Right atrium auricular region (tissue), 2 donors: Measurements from ENCODE around the gene TAF4. TPM values are rescaled to one million over a fixed set of nuclear protein-coding genes. Genes with fewer than 3 reads are reported as not detected.

Experiments
- DNase-seq: peaks from one replicate; pipeline ENCODE4 v3.0.0-alpha.2; 2019; ENCODE audit warnings: low spot score
- H3K27ac ChIP-seq, 2 donors: fragments of 200-600 bp; sonication (generic); 1 replicate in 1 of 2; 2 replicates in 1 of 2; pipeline ENCODE4 v1.5.1; 2016 to 2019
- H3K27me3 ChIP-seq, 2 donors: fragments of 200-600 bp; sonication (generic); one replicate each; pipeline versions ENCODE4 v1.5.1 to v1.6.0; 2017 to 2019
- H3K36me3 ChIP-seq: fragments of 200-600 bp; sonication (generic); one replicate; pipeline ENCODE4 v1.5.1; 2016
- H3K4me1 ChIP-seq, 2 donors: fragments of 200-600 bp; sonication (generic); one replicate each; pipeline versions ENCODE4 v1.5.1 to v1.6.0; 2017 to 2019
- H3K4me3 ChIP-seq, 2 donors: fragments of 200-600 bp; sonication (generic); 1 replicate in 1 of 2; 2 replicates in 1 of 2; pipeline ENCODE4 v1.5.1; 2017 to 2019; ENCODE audit warnings: mild to moderate bottlenecking in 1 of 2, moderate library complexity in 1 of 2
- H3K9me3 ChIP-seq, 2 donors: fragments of 200-600 bp; sonication (generic); one replicate each; pipeline ENCODE4 v1.5.1; 2019
- total RNA-seq, 2 donors: library from RNA; depleted of rRNA; stranded (reverse); fragments of >200 nt; gene quantifications; one replicate each; pipeline ENCODE4 v1.1.0, GENCODE V29; 2016
- TF ChIP-seq, protein P1 (sequence below), 2 donors: fragments of 200-600 bp; sonication (generic); IDR thresholded peaks; one replicate each; pipeline ENCODE4 v1.5.1; 2019; ENCODE audit warnings: antibody characterized with exemption in 2 of 2

The TAF4 gene
- total RNA-seq, 2 donors from 2014 or later, result 8.3 to 18.0 TPM

DNA sequence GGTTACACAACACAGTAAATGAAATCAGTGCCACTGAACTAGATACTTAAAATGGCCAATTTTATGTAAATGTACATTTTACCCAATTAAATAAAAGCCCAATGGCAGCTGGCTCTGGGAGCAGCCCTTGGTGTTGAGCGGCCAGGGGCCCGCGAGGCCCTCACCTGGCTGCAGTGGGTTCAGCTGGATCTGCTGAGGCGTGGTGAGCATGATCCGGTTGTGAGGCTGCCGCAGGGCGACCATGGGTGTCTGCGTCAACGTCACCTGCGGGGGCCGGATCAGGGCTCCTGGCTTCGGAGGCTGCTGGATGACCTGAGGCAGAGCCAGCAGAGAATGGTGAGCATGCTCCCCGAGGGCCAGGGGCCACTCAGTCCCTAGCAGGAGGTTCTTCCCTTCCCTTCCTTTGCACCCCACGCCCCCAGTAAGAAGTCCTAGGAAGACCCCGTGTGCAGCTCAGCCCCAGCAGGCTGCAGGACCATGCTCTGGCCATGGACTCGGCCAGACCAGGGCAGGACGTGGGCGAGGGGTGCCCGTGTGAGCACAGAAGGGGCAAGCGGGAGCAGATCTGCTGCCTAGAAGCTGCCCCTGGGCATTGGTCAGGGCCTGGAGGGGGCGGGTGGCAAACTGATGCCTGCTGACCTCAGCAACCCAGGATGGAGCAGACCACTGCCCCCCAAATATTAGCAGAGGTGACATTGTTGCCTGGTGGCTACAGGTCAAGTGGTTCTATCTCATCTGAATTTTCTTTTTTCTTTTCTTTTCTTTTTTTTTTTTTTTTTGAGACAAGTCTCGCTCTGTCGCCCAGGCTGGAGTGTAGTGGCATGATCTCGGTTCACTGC is 61.9 kb downstream of the TAF4 start:
- Histone ChIP-seq H3K27me3 (no peaks in the 10 kb centered on the region), H3K4me1 (peaks cover 0 to 4% of the 10 kb centered on the region in 2 donors), H3K36me3 (peaks cover 85% of the 10 kb centered on the region), H3K4me3 (no peak overlapping the region), H3K9me3 (no peaks in the 10 kb centered on the region), H3K27ac (no peak overlapping the region)
- TF ChIP-seq, protein P1, sequence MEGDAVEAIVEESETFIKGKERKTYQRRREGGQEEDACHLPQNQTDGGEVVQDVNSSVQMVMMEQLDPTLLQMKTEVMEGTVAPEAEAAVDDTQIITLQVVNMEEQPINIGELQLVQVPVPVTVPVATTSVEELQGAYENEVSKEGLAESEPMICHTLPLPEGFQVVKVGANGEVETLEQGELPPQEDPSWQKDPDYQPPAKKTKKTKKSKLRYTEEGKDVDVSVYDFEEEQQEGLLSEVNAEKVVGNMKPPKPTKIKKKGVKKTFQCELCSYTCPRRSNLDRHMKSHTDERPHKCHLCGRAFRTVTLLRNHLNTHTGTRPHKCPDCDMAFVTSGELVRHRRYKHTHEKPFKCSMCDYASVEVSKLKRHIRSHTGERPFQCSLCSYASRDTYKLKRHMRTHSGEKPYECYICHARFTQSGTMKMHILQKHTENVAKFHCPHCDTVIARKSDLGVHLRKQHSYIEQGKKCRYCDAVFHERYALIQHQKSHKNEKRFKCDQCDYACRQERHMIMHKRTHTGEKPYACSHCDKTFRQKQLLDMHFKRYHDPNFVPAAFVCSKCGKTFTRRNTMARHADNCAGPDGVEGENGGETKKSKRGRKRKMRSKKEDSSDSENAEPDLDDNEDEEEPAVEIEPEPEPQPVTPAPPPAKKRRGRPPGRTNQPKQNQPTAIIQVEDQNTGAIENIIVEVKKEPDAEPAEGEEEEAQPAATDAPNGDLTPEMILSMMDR (IDR thresholded peaks at IDR 0.05), result no peak
- no peak for DNase-seq

DNA sequence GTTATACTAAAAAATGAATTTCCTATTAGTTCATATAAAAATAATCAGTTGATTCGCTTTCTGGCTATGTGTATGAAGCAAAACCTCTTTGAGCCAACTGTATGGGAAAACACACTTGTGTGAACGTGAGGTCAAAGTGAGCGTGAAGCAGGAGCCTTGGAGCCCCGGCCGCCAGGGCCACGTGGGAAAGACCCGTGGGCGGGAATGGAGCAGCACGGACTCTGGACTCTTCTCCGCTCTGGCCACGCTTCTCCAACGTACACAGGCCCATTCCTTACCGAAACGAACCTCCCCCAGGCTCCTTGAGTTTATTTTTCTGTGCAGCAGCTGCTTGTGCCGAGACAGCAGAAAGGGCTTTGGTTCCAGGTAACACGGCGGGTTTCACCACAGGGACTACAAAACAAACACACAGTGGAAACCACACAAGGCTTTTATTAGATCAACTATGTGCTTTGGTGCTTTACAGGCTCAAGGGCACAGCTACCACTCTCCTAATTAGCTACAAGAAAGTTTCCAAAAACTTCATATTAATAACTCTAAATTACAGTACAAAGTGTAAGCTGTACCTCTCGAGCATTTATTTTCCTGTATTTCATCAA is 62.7 kb downstream of the TAF4 start:
- Histone ChIP-seq H3K4me3 (no peak overlapping the region), H3K27me3 (no peaks in the 10 kb centered on the region), H3K27ac (no peak overlapping the region), H3K9me3 (no peaks in the 10 kb centered on the region), H3K4me1 (peaks cover 0 to 4% of the 10 kb centered on the region in 2 donors), H3K36me3 (peaks cover 85% of the 10 kb centered on the region)
- DNase-seq, result no peak
- TF ChIP-seq, protein P1 (IDR thresholded peaks at IDR 0.05), result no peak

DNA sequence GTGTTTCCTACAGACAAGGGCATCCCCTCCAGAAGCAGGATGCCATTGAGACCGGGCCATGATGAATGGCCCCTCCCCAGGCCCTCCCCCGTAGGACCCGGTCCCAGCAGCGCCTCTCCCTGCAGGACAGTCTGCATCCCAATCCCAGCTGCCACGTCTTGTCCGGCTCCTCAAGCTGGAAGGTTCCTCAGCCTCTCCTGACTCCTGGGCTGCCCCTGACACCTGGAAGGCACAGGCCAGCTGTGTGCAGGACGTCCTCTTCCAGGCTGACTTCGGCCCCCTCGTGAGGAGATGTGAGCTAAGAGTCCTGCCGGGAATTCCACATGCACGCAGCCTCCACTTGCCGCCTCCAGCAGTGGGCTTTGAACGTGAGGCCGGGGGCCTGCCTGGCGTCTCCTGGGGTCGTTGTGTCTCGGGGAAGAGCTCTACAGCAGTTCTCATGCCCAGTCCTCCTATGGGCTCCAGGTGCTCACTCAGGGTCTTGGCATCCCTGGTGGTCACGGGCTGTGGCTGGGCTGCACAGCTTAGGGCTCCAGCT is 64.4 kb downstream of the TAF4 start:
- TF ChIP-seq, protein P1 (IDR thresholded peaks at IDR 0.05), result no peak

DNA sequence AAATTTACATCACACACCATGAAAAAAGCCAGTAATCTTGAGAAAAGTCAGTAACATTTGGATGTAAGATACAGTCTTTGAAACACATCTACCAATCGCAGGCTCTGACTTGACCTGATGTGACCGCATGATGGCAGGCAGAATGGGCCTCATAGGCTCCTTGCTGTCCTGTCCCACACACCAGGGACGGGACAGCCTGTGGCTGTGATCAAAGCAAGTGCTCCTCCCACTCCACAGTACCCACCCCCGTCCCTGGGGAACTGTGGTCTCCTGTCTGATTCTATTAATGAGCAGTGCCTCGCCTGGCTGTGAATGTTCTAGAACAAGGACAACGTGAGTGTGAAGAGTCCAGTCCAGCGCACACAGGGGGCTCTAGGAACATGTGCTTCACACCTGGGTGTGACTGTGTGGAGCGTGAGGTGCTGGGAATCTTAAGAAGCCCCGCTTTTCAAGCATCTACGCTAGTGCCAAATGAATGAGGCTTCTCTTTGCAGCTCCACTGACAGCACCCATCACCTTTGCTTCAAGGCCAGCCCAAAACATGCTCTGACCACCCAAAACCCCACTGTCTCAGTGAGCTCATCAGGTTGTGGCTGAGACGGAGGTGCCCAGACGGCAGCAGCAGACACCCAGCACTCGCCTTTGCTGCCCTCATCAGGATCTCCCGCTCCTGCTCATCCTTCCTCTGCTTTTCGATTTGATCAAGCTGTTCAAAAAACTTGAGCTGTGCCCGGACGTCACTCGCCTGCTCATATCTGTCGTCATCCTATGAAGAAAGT is 67.1 kb downstream of the TAF4 start:
- H3K27ac ChIP-seq, result no peak overlapping the region
- H3K36me3 ChIP-seq, result peaks cover 77% of the 10 kb centered on the region
- no peak overlapping the region for H3K4me3 ChIP-seq
- no peaks in the 10 kb centered on the region for H3K27me3 ChIP-seq
- H3K4me1 ChIP-seq, result no peaks in the 10 kb centered on the region
- TF ChIP-seq, protein P1 (IDR thresholded peaks at IDR 0.05), result no peak
- DNase-seq, result no peak
- no peaks in the 10 kb centered on the region for H3K9me3 ChIP-seq

More for the DNA sequence above, 64.4 kb downstream of the TAF4 start:
- peaks cover 0 to 4% of the 10 kb centered on the region in 2 donors for H3K4me1 ChIP-seq
- no peaks in the 10 kb centered on the region for H3K27me3 ChIP-seq
- no peak overlapping the region for H3K4me3 ChIP-seq
- H3K36me3 ChIP-seq, result peaks cover 76% of the 10 kb centered on the region
- no peak for DNase-seq
- H3K27ac ChIP-seq, result no peak overlapping the region
- no peaks in the 10 kb centered on the region for H3K9me3 ChIP-seq

DNA sequence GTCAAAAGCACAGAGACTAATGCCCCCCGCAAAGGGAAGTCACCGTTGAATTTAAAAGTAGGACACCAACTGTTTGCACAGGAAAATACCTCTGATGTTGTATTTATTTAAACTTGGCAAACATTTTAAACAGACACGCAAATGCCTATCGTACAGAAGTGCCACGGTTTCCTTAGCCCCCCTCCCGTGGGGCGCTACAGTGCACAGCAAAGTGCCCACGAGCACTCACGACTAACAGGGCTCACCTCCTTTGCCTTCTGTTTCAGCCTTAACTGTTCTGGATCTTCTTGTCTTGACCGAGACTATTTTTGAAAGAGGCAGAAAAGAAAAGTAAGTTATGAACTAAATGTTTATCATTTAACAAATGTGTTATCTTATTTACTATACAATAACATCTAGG is 67.8 kb downstream of the TAF4 start:
- TF ChIP-seq, protein P1 (IDR thresholded peaks at IDR 0.05), result no peak
- H3K9me3 ChIP-seq, result no peaks in the 10 kb centered on the region
- H3K4me3 ChIP-seq, result no peak overlapping the region
- H3K27ac ChIP-seq, result no peak overlapping the region
- no peaks in the 10 kb centered on the region for H3K4me1 ChIP-seq
- DNase-seq, result no peak
- no peaks in the 10 kb centered on the region for H3K27me3 ChIP-seq
- peaks cover 77% of the 10 kb centered on the region for H3K36me3 ChIP-seq
